ENCODE data around the gene FGFR2.

Gene FGFR2

GRCh38 chr10:121459622-121460453 lies 138.4 kb downstream of the FGFR2 start:
- Mint-ChIP-seq H3K36me3 (no peaks in the 10 kb centered on the region), H3K4me1 (peaks cover 6% of the 10 kb centered on the region), H3K4me3 (no peak overlapping the region), H3K27ac (no peak overlapping the region), H3K9me3 (peaks cover 2% of the 10 kb centered on the region)
- DNase-seq (ENCODE audit: low spot score in 2 of 2) = no peak
- no peak for ATAC-seq

- DNase-seq (ENCODE audit: low spot score in 2 of 2) (no peak), ATAC-seq (no peak)
- Mint-ChIP-seq H3K27ac (no peak overlapping the region), H3K36me3 (no peaks in the 10 kb centered on the region), H3K4me1 (peaks cover 6% of the 10 kb centered on the region), H3K9me3 (peaks cover 2% of the 10 kb centered on the region), H3K4me3 (no peak overlapping the region)
These were observed 139.0 kb downstream of the FGFR2 start for GRCh38 chr10:121459279-121459621.

DNA sequence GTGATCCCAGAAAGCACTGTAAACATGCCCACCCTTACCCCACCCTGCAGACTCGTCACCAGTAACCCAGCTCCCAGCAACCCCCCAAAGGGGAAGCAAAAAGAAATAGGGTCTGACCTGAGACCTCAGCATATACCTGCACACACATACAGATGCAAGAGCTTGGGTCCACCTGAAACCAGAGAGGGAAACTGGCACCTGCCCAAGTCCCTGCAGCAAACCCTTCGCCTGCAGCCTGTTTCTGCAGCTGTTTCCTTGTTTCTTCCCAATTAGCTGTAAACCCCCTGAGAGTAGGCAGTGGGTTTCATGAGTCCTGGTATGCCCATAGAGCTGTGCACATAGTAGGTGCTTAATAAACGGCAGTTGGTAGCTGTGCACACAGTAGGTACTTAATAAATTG lies 140.5 kb downstream of the FGFR2 start:
- H3K4me1 Mint-ChIP-seq = peaks cover 6% of the 10 kb centered on the region
- no peak overlapping the region for H3K4me3 Mint-ChIP-seq
- DNase-seq (ENCODE audit: low spot score in 2 of 2) (no peak), ATAC-seq (no peak)
- no peak overlapping the region for H3K27ac Mint-ChIP-seq
- H3K36me3 Mint-ChIP-seq = no peaks in the 10 kb centered on the region
- H3K9me3 Mint-ChIP-seq = peaks cover 2% of the 10 kb centered on the region

GRCh38 chr10:121455377-121455776 lies 142.9 kb downstream of the FGFR2 start:
- Mint-ChIP-seq H3K27ac (no peak overlapping the region), H3K9me3 (peaks cover 2% of the 10 kb centered on the region), H3K4me1 (peaks cover 6% of the 10 kb centered on the region), H3K36me3 (no peaks in the 10 kb centered on the region), H3K4me3 (no peak overlapping the region)
- DNase-seq (ENCODE audit: low spot score in 2 of 2) (no peak), ATAC-seq (no peak)

- no peak overlapping the region for H3K27ac Mint-ChIP-seq
- H3K9me3 Mint-ChIP-seq = peaks cover 2% of the 10 kb centered on the region
- peaks cover 6% of the 10 kb centered on the region for H3K4me1 Mint-ChIP-seq
These were observed 143.5 kb downstream of the FGFR2 start for GRCh38 chr10:121454781-121455180.

GRCh38 chr10:121453160-121453559 lies 145.1 kb downstream of the FGFR2 start:
- no peak overlapping the region for H3K27ac Mint-ChIP-seq

More at GRCh38 chr10:121454781-121455180, 143.5 kb downstream of the FGFR2 start:
- no peaks in the 10 kb centered on the region for H3K36me3 Mint-ChIP-seq
- no peak overlapping the region for H3K4me3 Mint-ChIP-seq
- ATAC-seq (no peak), DNase-seq (ENCODE audit: low spot score in 2 of 2) (no peak)

GRCh38 chr10:121452581-121452980 lies 145.7 kb downstream of the FGFR2 start:
- no peaks in the 10 kb centered on the region for H3K4me1 Mint-ChIP-seq
- no peak for DNase-seq (ENCODE audit: low spot score in 2 of 2)
- no peak overlapping the region for H3K4me3 Mint-ChIP-seq
- no peak overlapping the region for H3K27ac Mint-ChIP-seq
- H3K9me3 Mint-ChIP-seq = peaks cover 2% of the 10 kb centered on the region
- ATAC-seq = no peak
- H3K36me3 Mint-ChIP-seq = no peaks in the 10 kb centered on the region

More at GRCh38 chr10:121453160-121453559, 145.1 kb downstream of the FGFR2 start:
- no peaks in the 10 kb centered on the region for H3K4me1 Mint-ChIP-seq
- DNase-seq (ENCODE audit: low spot score in 2 of 2) = no peak
- no peak for ATAC-seq
- peaks cover 2% of the 10 kb centered on the region for H3K9me3 Mint-ChIP-seq
- no peak overlapping the region for H3K4me3 Mint-ChIP-seq
- H3K36me3 Mint-ChIP-seq = no peaks in the 10 kb centered on the region

DNA sequence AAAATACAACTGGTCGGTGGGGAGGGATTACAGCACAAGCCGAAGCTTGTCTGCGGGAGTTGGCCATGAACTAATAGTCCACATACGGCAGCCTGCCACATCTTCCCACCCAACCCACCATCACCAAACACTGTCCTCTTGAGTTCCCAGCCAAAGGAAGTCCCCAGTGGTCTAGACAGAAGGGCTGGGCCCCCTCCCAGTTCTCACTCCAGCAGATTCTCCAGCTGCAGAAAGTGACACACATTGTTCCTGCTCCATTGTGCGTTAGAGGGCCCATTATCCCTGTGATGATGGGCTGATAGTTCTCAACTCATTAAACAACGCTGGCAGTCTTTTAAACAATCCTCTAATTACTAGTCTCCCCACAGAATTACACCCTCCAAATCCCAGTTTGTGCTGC lies 148.0 kb downstream of the FGFR2 start:
- H3K36me3 Mint-ChIP-seq = no peaks in the 10 kb centered on the region
- no peaks in the 10 kb centered on the region for H3K4me1 Mint-ChIP-seq
- DNase-seq (ENCODE audit: low spot score in 2 of 2) (no peak), ATAC-seq (no peak)
- no peak overlapping the region for H3K4me3 Mint-ChIP-seq
- no peaks in the 10 kb centered on the region for H3K9me3 Mint-ChIP-seq
- no peak overlapping the region for H3K27ac Mint-ChIP-seq

DNA sequence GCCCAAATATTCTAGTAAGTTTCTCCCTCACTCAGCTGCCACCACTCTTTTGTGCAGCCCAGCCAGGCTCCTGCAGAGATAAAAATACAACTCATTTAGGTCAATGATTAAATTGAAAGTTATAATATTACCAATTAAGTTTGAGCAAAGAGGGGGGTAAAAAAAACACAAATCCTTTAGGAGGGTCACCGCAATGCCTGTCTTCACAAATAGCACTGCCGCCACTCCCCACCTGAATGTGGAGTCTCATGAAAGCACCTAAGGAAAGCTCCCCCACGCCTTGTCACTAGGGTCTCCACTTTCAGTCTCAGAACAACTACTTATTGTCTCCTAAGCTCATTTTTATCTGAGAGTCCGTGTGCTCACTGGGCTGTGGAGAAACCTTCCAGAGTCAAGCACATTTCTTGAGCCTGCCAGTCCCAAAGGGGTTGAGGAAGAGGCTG lies 148.7 kb downstream of the FGFR2 start:
- ATAC-seq (no peak), DNase-seq (ENCODE audit: low spot score in 2 of 2) (no peak)
- H3K4me1 Mint-ChIP-seq = no peaks in the 10 kb centered on the region
- H3K36me3 Mint-ChIP-seq = no peaks in the 10 kb centered on the region
- H3K4me3 Mint-ChIP-seq = no peak overlapping the region
- no peaks in the 10 kb centered on the region for H3K9me3 Mint-ChIP-seq
- no peak overlapping the region for H3K27ac Mint-ChIP-seq

DNA sequence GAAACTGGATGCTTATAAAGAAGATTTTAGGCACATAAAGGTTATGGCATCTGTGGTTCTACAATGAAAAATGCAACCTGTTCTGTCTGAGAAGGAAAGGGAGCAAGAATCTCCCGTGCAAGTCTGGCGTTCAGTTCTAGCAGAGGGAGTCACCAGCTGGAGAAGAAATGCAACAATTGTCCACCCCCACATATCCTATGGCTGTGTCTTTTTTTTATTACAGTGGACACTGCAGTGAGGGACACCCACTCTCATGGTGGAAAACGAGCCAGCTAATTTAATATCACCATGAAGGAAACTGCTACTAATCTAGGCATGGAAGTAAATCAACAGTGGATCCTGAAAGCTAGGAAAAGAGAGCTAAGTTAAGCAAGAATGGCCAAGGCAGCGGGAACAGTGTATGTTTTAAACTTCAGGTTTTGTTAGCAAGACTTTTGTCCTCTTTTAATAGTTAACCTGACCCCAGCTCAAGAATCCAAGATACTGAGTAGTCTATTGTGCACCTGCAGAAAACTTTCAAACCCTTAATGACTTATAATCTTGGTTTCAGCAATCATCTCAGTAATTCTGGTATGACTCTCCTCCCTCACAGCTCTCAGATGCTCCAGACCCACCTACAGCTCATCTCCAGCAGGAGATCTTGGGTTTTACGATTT lies 149.3 kb downstream of the FGFR2 start:
- Mint-ChIP-seq H3K9me3 (no peaks in the 10 kb centered on the region), H3K36me3 (no peaks in the 10 kb centered on the region), H3K4me1 (no peaks in the 10 kb centered on the region), H3K4me3 (no peak overlapping the region), H3K27ac (no peak overlapping the region)
- ATAC-seq (peak; percentile 74), DNase-seq (ENCODE audit: low spot score in 2 of 2) (no peak)

GRCh38 chr10:121444520-121445165 lies 153.6 kb downstream of the FGFR2 start:
- ATAC-seq = no peak
- DNase-seq (ENCODE audit: low spot score in 2 of 2) = no peak
- Mint-ChIP-seq H3K9me3 (no peaks in the 10 kb centered on the region), H3K4me1 (no peaks in the 10 kb centered on the region), H3K27ac (no peak overlapping the region), H3K4me3 (no peak overlapping the region), H3K36me3 (no peaks in the 10 kb centered on the region)

- no peaks in the 10 kb centered on the region for H3K9me3 Mint-ChIP-seq
- H3K4me3 Mint-ChIP-seq = no peak overlapping the region
- no peak overlapping the region for H3K27ac Mint-ChIP-seq
- no peaks in the 10 kb centered on the region for H3K4me1 Mint-ChIP-seq
- DNase-seq (ENCODE audit: low spot score in 2 of 2) (no peak), ATAC-seq (no peak)
- no peaks in the 10 kb centered on the region for H3K36me3 Mint-ChIP-seq
These were observed 155.9 kb downstream of the FGFR2 start for GRCh38 chr10:121442086-121442935.

- Mint-ChIP-seq H3K9me3 (no peaks in the 10 kb centered on the region), H3K4me3 (no peak overlapping the region), H3K27ac (no peak overlapping the region), H3K4me1 (no peaks in the 10 kb centered on the region), H3K36me3 (no peaks in the 10 kb centered on the region)
- no peak for ATAC-seq
- no peak for DNase-seq (ENCODE audit: low spot score in 2 of 2)
These were observed 157.8 kb downstream of the FGFR2 start for GRCh38 chr10:121440461-121440860.

DNA sequence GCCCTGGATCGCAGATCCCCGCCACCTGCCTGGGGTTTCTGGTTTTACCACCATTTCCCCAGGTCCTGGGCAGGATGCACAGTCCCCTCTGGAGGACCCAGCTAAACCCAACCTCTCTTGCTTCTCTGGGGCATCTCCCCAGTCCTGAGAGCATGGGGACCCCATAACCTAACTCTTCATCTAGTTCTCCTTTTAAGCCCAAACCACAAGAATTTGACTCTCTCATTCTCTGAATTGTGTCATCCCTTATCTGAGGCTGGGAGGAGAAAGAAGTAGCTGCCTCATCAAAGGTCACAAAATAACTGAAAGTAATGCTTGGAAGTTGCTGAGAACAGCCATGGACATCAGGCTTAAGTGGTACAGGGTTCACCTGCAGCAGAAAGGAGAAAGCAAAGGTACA lies 159.9 kb downstream of the FGFR2 start:
- Mint-ChIP-seq H3K36me3 (no peaks in the 10 kb centered on the region), H3K27ac (no peak overlapping the region), H3K4me1 (no peaks in the 10 kb centered on the region), H3K9me3 (no peaks in the 10 kb centered on the region), H3K4me3 (no peak overlapping the region)
- ATAC-seq = no peak
- no peak for DNase-seq (ENCODE audit: low spot score in 2 of 2)

- ATAC-seq = no peak
- DNase-seq (ENCODE audit: low spot score in 2 of 2) = no peak
- H3K4me3 Mint-ChIP-seq = no peak overlapping the region
- no peak overlapping the region for H3K27ac Mint-ChIP-seq
- H3K9me3 Mint-ChIP-seq = peaks cover 2% of the 10 kb centered on the region
- no peaks in the 10 kb centered on the region for H3K36me3 Mint-ChIP-seq
- no peaks in the 10 kb centered on the region for H3K4me1 Mint-ChIP-seq
These were observed 160.6 kb downstream of the FGFR2 start for GRCh38 chr10:121437596-121437995.

All from stimulated activated effector memory CD8-positive, alpha-beta T cell treated with anti-CD3 and anti-CD28 coated beads, Interleukin-12 subunit alpha, Interleukin-12 subunit beta, amount 100 ng/mL, for 72 hours (primary cell).